ENCODE data around the gene CAMTA1. TPM values are rescaled to one million over a fixed set of nuclear protein-coding genes. Genes with fewer than 3 reads are reported as not detected.

CAMTA1 gene
- polyA plus RNA-seq, 1 of the 3 experiments (the other 2 are of a cell fraction), result 63.1 TPM

DNA sequence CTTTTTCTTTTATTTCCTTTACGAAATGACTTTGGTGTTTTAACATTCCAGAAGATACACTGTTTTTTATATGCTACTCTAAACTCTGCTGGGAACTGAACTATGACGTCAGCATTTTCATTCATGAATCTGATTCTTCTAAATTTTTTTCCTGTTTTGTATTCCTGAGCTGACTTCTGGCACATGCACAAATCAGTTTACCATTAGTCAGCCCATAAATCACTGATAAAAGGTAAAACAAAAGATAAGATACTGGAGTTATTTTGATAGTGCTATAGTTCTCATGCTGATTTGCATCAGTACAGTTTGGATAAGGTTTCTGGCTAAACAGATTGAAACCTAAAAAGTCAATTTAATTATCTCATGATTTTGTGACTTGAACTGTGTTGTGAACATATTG lies 10.4 kb downstream of the CAMTA1 start:
- no peak overlapping the region for H2AFZ ChIP-seq (ENCODE audit: low read depth)
- 18% methylated on average over 2 of the region's 2 CpGs for WGBS (ENCODE audit: low lambda C conversion rate)
- H3K4me1 ChIP-seq (ENCODE audit: control insufficient read depth in 1 of 2, insufficient read depth in 2 of 2, low read depth in 1 of 2, low read length in 1 of 2), result peaks cover 5 to 11% of the 10 kb centered on the region in 2 experiments; a peak in 3 of 4 replicates
- H3K79me2 ChIP-seq (ENCODE audit: insufficient read depth), result peaks cover 95% of the 10 kb centered on the region
- ChIA-PET POLR2A (no interaction called here), CTCF (interaction anchor here (0.8 to 2.1 kb wide), 16 partner anchors 9 to 873 kb away, joined by 3 to 17 read pairs (median 4); no protein-coding TSS in a partner anchor)
- TF ChIP-seq MEF2A (IDR thresholded peaks at IDR 0.05; ENCODE audit: borderline replicate concordance, low read depth), result no peak
- TF ChIP-seq FOSL2 (IDR thresholded peaks at IDR 0.05; ENCODE audit: borderline replicate concordance, low read depth), result peak; percentile 7; the same call in 1 of the 2 replicates
- no peak; the same call in 1 of the 2 replicates for TF ChIP-seq TEAD4 (IDR thresholded peaks at IDR 0.05; ENCODE audit: borderline replicate concordance, insufficient read depth)
- peak; percentile 33 for TF ChIP-seq GATA2 (CRISPR knock-in tag; IDR thresholded peaks at IDR 0.05)
- peak; percentile 62; the same call in 1 of the 2 replicates for TF ChIP-seq RCOR1 (IDR thresholded peaks at IDR 0.05; ENCODE audit: low read length)
- peak; percentile 23; the same call in 1 of the 2 replicates for TF ChIP-seq JUND (IDR thresholded peaks at IDR 0.05)
- TF ChIP-seq, protein P1, sequence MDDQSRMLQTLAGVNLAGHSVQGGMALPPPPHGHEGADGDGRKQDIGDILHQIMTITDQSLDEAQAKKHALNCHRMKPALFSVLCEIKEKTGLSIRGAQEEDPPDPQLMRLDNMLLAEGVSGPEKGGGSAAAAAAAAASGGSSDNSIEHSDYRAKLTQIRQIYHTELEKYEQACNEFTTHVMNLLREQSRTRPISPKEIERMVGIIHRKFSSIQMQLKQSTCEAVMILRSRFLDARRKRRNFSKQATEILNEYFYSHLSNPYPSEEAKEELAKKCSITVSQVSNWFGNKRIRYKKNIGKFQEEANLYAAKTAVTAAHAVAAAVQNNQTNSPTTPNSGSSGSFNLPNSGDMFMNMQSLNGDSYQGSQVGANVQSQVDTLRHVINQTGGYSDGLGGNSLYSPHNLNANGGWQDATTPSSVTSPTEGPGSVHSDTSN (IDR thresholded peaks at IDR 0.05), result peak; percentile 48
- peak in 1 of 2 experiments; percentile 29; a peak in 1 of 4 replicates for TF ChIP-seq EP300 (IDR thresholded peaks at IDR 0.05; ENCODE audit: borderline replicate concordance in 1 of 2, low read depth in 1 of 2, low read length in 1 of 2)
- peak; percentile 39; the same call in 1 of the 2 replicates for TF ChIP-seq NFIC (IDR thresholded peaks at IDR 0.05; ENCODE audit: borderline replicate concordance)
- TF ChIP-seq, protein P2, sequence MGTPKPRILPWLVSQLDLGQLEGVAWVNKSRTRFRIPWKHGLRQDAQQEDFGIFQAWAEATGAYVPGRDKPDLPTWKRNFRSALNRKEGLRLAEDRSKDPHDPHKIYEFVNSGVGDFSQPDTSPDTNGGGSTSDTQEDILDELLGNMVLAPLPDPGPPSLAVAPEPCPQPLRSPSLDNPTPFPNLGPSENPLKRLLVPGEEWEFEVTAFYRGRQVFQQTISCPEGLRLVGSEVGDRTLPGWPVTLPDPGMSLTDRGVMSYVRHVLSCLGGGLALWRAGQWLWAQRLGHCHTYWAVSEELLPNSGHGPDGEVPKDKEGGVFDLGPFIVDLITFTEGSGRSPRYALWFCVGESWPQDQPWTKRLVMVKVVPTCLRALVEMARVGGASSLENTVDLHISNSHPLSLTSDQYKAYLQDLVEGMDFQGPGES (IDR thresholded peaks at IDR 0.05; ENCODE audit: low read depth, low read length), result no peak
- no peak for DNase-seq
- H3F3A ChIP-seq (replicated peaks; ENCODE audit: insufficient read depth), result peaks cover 20% of the 10 kb centered on the region
- no peak overlapping the region for H3K9ac ChIP-seq
- peak overlapping the region in 1 of 2 experiments; percentile 75; a peak in 2 of 4 replicates for H3K27ac ChIP-seq (ENCODE audit: low read depth in 2 of 2, low read length in 1 of 2)
- H4K20me1 ChIP-seq (ENCODE audit: insufficient read depth), result peaks cover 47% of the 10 kb centered on the region
- H3K4me3 ChIP-seq (ENCODE audit: low read depth in 2 of 2, low read length in 1 of 2), result no peak overlapping the region
- H3K36me3 ChIP-seq (replicated peaks in 1 of 2; ENCODE audit: control insufficient read depth in 1 of 2, insufficient read depth in 2 of 2, low read length in 1 of 2), result peaks cover 0 to 6% of the 10 kb centered on the region in 2 experiments
- no peaks in the 10 kb centered on the region for H3K9me2 ChIP-seq
- no peaks in the 10 kb centered on the region for H3K27me3 ChIP-seq (ENCODE audit: insufficient read depth)
- H3K4me2 ChIP-seq, result peak overlapping the region; percentile 11; the same call in 1 of the 2 replicates
- H3K9me3 ChIP-seq, result no peaks in the 10 kb centered on the region

DNA sequence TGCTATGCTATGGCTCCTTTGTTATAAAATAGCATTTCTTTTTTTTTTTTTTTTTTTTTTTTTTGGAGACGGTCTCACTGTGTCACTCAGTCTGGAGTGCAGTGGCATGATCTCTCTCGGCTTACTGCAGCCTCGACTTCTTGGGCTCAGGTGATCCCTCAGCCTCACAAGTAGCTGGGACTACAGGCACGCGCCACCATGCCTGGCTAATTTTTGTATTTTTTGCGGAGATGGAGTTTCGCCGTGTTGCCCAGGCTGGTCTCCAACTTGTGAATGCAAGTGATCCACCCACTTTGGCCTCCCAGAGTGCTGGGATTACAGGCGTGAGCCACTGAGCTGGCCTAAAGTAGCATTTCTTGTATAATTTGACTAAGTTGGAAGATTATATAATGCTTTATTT lies 10.8 kb downstream of the CAMTA1 start:
- CTCF ChIA-PET, result interaction anchor here (1.1 to 2.3 kb wide), 10 partner anchors 11 to 873 kb away, joined by 3 to 17 read pairs (median 7); no protein-coding TSS in a partner anchor
- no peak for TF ChIP-seq FOXJ3 (CRISPR knock-in tag; IDR thresholded peaks at IDR 0.05)
- no peak for TF ChIP-seq MXI1 (IDR thresholded peaks at IDR 0.05; ENCODE audit: low read depth, low read length)
- TF ChIP-seq, protein P3, sequence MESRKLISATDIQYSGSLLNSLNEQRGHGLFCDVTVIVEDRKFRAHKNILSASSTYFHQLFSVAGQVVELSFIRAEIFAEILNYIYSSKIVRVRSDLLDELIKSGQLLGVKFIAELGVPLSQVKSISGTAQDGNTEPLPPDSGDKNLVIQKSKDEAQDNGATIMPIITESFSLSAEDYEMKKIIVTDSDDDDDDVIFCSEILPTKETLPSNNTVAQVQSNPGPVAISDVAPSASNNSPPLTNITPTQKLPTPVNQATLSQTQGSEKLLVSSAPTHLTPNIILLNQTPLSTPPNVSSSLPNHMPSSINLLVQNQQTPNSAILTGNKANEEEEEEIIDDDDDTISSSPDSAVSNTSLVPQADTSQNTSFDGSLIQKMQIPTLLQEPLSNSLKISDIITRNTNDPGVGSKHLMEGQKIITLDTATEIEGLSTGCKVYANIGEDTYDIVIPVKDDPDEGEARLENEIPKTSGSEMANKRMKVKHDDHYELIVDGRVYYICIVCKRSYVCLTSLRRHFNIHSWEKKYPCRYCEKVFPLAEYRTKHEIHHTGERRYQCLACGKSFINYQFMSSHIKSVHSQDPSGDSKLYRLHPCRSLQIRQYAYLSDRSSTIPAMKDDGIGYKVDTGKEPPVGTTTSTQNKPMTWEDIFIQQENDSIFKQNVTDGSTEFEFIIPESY (IDR thresholded peaks at IDR 0.05; ENCODE audit: borderline replicate concordance, low read depth), result no peak
- no peak for TF ChIP-seq YY1 (IDR thresholded peaks at IDR 0.05; ENCODE audit: low read depth)
- no peak for TF ChIP-seq JUND (IDR thresholded peaks at IDR 0.05)
- TF ChIP-seq SMC3 (IDR thresholded peaks at IDR 0.05; ENCODE audit: low read depth, low read length), result no peak
- TF ChIP-seq GABPA (IDR thresholded peaks at IDR 0.05; ENCODE audit: low read depth), result no peak
- no peak for TF ChIP-seq RAD21 (IDR thresholded peaks at IDR 0.05; ENCODE audit: low read length)
- no peak for TF ChIP-seq RCOR1 (IDR thresholded peaks at IDR 0.05; ENCODE audit: low read length)
- TF ChIP-seq, protein P4, sequence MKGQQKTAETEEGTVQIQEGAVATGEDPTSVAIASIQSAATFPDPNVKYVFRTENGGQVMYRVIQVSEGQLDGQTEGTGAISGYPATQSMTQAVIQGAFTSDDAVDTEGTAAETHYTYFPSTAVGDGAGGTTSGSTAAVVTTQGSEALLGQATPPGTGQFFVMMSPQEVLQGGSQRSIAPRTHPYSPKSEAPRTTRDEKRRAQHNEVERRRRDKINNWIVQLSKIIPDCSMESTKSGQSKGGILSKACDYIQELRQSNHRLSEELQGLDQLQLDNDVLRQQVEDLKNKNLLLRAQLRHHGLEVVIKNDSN (IDR thresholded peaks at IDR 0.05; ENCODE audit: borderline replicate concordance, low read depth), result no peak
- no peak for TF ChIP-seq CHD2 (IDR thresholded peaks at IDR 0.05; ENCODE audit: low read length, partially characterized antibody)
- TF ChIP-seq, protein P5, sequence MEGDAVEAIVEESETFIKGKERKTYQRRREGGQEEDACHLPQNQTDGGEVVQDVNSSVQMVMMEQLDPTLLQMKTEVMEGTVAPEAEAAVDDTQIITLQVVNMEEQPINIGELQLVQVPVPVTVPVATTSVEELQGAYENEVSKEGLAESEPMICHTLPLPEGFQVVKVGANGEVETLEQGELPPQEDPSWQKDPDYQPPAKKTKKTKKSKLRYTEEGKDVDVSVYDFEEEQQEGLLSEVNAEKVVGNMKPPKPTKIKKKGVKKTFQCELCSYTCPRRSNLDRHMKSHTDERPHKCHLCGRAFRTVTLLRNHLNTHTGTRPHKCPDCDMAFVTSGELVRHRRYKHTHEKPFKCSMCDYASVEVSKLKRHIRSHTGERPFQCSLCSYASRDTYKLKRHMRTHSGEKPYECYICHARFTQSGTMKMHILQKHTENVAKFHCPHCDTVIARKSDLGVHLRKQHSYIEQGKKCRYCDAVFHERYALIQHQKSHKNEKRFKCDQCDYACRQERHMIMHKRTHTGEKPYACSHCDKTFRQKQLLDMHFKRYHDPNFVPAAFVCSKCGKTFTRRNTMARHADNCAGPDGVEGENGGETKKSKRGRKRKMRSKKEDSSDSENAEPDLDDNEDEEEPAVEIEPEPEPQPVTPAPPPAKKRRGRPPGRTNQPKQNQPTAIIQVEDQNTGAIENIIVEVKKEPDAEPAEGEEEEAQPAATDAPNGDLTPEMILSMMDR (IDR thresholded peaks at IDR 0.05), result no peak
- no peak for TF ChIP-seq SIN3A (IDR thresholded peaks at IDR 0.05; ENCODE audit: borderline replicate concordance, low read depth, low read length)
- no peak for TF ChIP-seq NFIC (IDR thresholded peaks at IDR 0.05; ENCODE audit: borderline replicate concordance)

More for the DNA sequence above, 10.8 kb downstream of the CAMTA1 start:
- WGBS (ENCODE audit: low lambda C conversion rate), result 90% methylated on average over 9 of the region's 9 CpGs
- Histone ChIP-seq H3K4me3 (ENCODE audit: low read depth in 2 of 2, low read length in 1 of 2) (no peak overlapping the region), H3K9me2 (no peaks in the 10 kb centered on the region), H3K4me2 (no peak overlapping the region), H3K27ac (ENCODE audit: low read depth in 2 of 2, low read length in 1 of 2) (peak overlapping the region in 1 of 2 experiments; percentile 75; a peak in 2 of 4 replicates), H4K20me1 (ENCODE audit: insufficient read depth) (peaks cover 44% of the 10 kb centered on the region), H3K79me2 (ENCODE audit: insufficient read depth) (peaks cover 94% of the 10 kb centered on the region), H3K9ac (no peak overlapping the region), H3K9me3 (no peaks in the 10 kb centered on the region), H3F3A (replicated peaks; ENCODE audit: insufficient read depth) (peaks cover 23% of the 10 kb centered on the region), H3K27me3 (ENCODE audit: insufficient read depth) (no peaks in the 10 kb centered on the region), H3K36me3 (replicated peaks in 1 of 2; ENCODE audit: control insufficient read depth in 1 of 2, insufficient read depth in 2 of 2, low read length in 1 of 2) (peaks cover 0 to 6% of the 10 kb centered on the region in 2 experiments), H3K4me1 (ENCODE audit: control insufficient read depth in 1 of 2, insufficient read depth in 2 of 2, low read depth in 1 of 2, low read length in 1 of 2) (peaks cover 2 to 14% of the 10 kb centered on the region in 2 experiments; a peak in 3 of 4 replicates), H2AFZ (ENCODE audit: low read depth) (no peak overlapping the region)
- POLR2A ChIA-PET, result no interaction called here
- no peak for DNase-seq
